Loucy (cell line): ENCODE results near the gene ACHE.
A peak's percentile ranks its signal among the peaks of the same experiment; 100 is the strongest.

ENCODE experiments used
- H2AFZ ChIP-seq: fragments of 200-600 bp; sonication (generic); 2 replicates; pipeline ENCODE4 v1.6.0; 2016; ENCODE audit warnings: antibody characterized with exemption, mild to moderate bottlenecking, low read length, moderate library complexity
- H3F3A ChIP-seq: fragments of 200-600 bp; 2 replicates; pipeline ENCODE4 v1.6.0; 2016; ENCODE audit warnings: antibody characterized with exemption, low read depth, mild to moderate bottlenecking
- H3K27me3 ChIP-seq: fragments of 200-600 bp; sonication (generic); 2 replicates; pipeline ENCODE4 v1.6.1; 2014; ENCODE audit warnings: low read length, mild to moderate bottlenecking; ENCODE audit not compliant: insufficient read depth, poor library complexity, severe bottlenecking
- H3K36me3 ChIP-seq: fragments of 200-600 bp; sonication (generic); 2 replicates; pipeline ENCODE4 v1.6.1; 2016; ENCODE audit warnings: low read length; ENCODE audit not compliant: insufficient read depth
- H3K4me1 ChIP-seq: fragments of 200-600 bp; sonication (generic); 2 replicates; pipeline ENCODE4 v1.5.1; 2014; ENCODE audit warnings: low read length, mild to moderate bottlenecking; ENCODE audit not compliant: insufficient read depth, poor library complexity, severe bottlenecking
- H3K4me2 ChIP-seq: fragments of 200-600 bp; sonication (generic); 2 replicates; pipeline ENCODE4 v1.6.0; 2014; ENCODE audit warnings: antibody characterized with exemption, low read length, low read depth, mild to moderate bottlenecking; ENCODE audit not compliant: poor library complexity, severe bottlenecking
- H3K4me3 ChIP-seq: fragments of 200-600 bp; sonication (generic); 2 replicates; pipeline ENCODE4 v1.5.1; 2014; ENCODE audit warnings: low read length, mild to moderate bottlenecking, mixed read lengths; ENCODE audit not compliant: poor library complexity, severe bottlenecking
- H3K79me2 ChIP-seq: fragments of 200-600 bp; sonication (generic); 2 replicates; pipeline ENCODE4 v1.6.1; 2014; ENCODE audit warnings: low read length; ENCODE audit not compliant: insufficient read depth
- H3K9ac ChIP-seq: fragments of 200-600 bp; sonication (generic); 2 replicates; pipeline ENCODE4 v1.6.0; 2014; ENCODE audit warnings: mild to moderate bottlenecking, low read depth, low read length, moderate library complexity; ENCODE audit not compliant: poor library complexity, severe bottlenecking
- H3K9me2 ChIP-seq: fragments of 200-600 bp; sonication (generic); replicated peaks from 2 replicates; pipeline ENCODE4 v1.6.1; 2016; ENCODE audit warnings: low read depth, low read length, mixed read lengths
- H3K9me3 ChIP-seq: fragments of 200-600 bp; sonication (generic); 2 replicates; pipeline ENCODE4 v1.6.1; 2014; ENCODE audit warnings: mild to moderate bottlenecking, antibody characterized with exemption, low read length, low read depth; ENCODE audit not compliant: insufficient read depth
- H4K20me1 ChIP-seq: fragments of 200-600 bp; sonication (generic); 2 replicates; pipeline ENCODE4 v1.6.0; 2014; ENCODE audit warnings: antibody characterized with exemption, low read length, mild to moderate bottlenecking; ENCODE audit not compliant: insufficient read depth, poor library complexity, severe bottlenecking
- CTCF ChIP-seq: fragments of 200-600 bp; sonication (generic); conservative IDR thresholded peaks from 2 replicates; pipeline ENCODE4 v1.5.1; 2014; ENCODE audit warnings: mild to moderate bottlenecking, antibody characterized with exemption, low read length
- EZH2phosphoT487 ChIP-seq: fragments of 200-600 bp; IDR thresholded peaks from 2 replicates; pipeline ENCODE4 v1.6.1; 2018; ENCODE audit warnings: antibody characterized with exemption, mild to moderate bottlenecking, moderate library complexity, borderline replicate concordance

ACHE gene

GRCh38 chr7:100891568-100892247, 4.0 kb downstream of the ACHE start:
- TF ChIP-seq EZH2phosphoT487 (no peak), CTCF (no peak)
- no peak overlapping the region for H3K4me3 ChIP-seq
- H3K4me1 ChIP-seq, result peaks cover 28% of the 10 kb centered on the region
- no peaks in the 10 kb centered on the region for H3K27me3 ChIP-seq
- H2AFZ ChIP-seq, result no peak overlapping the region
- no peak overlapping the region for H3K9ac ChIP-seq
- peaks cover 8% of the 10 kb centered on the region for H4K20me1 ChIP-seq
- peaks cover 3% of the 10 kb centered on the region; the same call in 1 of the 2 replicates for H3K79me2 ChIP-seq
- H3K36me3 ChIP-seq, result peaks cover 22% of the 10 kb centered on the region; the same call in 1 of the 2 replicates
- H3K9me2 ChIP-seq, result no peaks in the 10 kb centered on the region
- H3F3A ChIP-seq, result 0 out of 2 replicates have a peak, but pooled peaks cover 5% of the 10 kb centered on the region
- no peaks in the 10 kb centered on the region for H3K9me3 ChIP-seq
- H3K4me2 ChIP-seq, result no peak overlapping the region

GRCh38 chr7:100890653-100891567, 4.8 kb downstream of the ACHE start:
- H4K20me1 ChIP-seq, result peaks cover 12% of the 10 kb centered on the region
- no peak overlapping the region for H3K9ac ChIP-seq
- peaks cover 3% of the 10 kb centered on the region; the same call in 1 of the 2 replicates for H3K79me2 ChIP-seq
- H3F3A ChIP-seq, result 0 out of 2 replicates have a peak, but pooled peaks cover 5% of the 10 kb centered on the region
- peaks cover 30% of the 10 kb centered on the region; the same call in 1 of the 2 replicates for H3K36me3 ChIP-seq
- H2AFZ ChIP-seq, result no peak overlapping the region
- H3K9me2 ChIP-seq, result no peaks in the 10 kb centered on the region
- TF ChIP-seq CTCF (no peak), EZH2phosphoT487 (no peak)
- peak overlapping the region; percentile 75 for H3K4me3 ChIP-seq
- peaks cover 28% of the 10 kb centered on the region for H3K4me1 ChIP-seq
- no peaks in the 10 kb centered on the region for H3K9me3 ChIP-seq
- H3K4me2 ChIP-seq, result peak overlapping the region; percentile 72
- no peaks in the 10 kb centered on the region for H3K27me3 ChIP-seq

- Histone ChIP-seq H2AFZ (peak within 1 kb of the TSS; percentile 86), H3K4me2 (peak within 1 kb of the TSS; percentile 72), H3F3A (0 out of 2 replicates have a peak, but pooled peaks cover 5% of the 10 kb centered on the region), H3K27me3 (no peaks in the 10 kb centered on the region), H3K9ac (peak within 1 kb of the TSS; percentile 72), H4K20me1 (peaks cover 23% of the 10 kb centered on the region), H3K9me2 (no peaks in the 10 kb centered on the region), H3K36me3 (peaks cover 48% of the 10 kb centered on the region; the same call in 1 of the 2 replicates), H3K79me2 (peaks cover 3% of the 10 kb centered on the region; the same call in 1 of the 2 replicates), H3K4me3 (peak within 1 kb of the TSS; percentile 75), H3K9me3 (no peaks in the 10 kb centered on the region), H3K4me1 (peaks cover 28% of the 10 kb centered on the region)
- no peak for TF ChIP-seq EZH2phosphoT487
- no peak for TF ChIP-seq CTCF
These were observed 6.5 kb downstream of the ACHE start, which contains the start of gene UFSP1 for GRCh38 chr7:100888988-100889750. UFSP1 (minus strand) TSS chr7:100889715; CDS start chr7:100889271, 444 bp downstream.
